Suprapubic skin (tissue), 4 donors: ENCODE data around the gene CDYL2.

ENCODE experiments used
- CTCF ChIP-seq, 2 donors: fragments of 200-600 bp in 1 of 2; fragments of 450-650 bp in 1 of 2; sonication (generic) in 1 of 2; IDR thresholded peaks; one replicate each; pipeline ENCODE4 v1.5.1; 2016 to 2019; ENCODE audit warnings: antibody characterized with exemption in 2 of 2, mild to moderate bottlenecking in 1 of 2, moderate library complexity in 1 of 2
- POLR2A ChIP-seq, 2 donors: fragments of 450-650 bp; IDR thresholded peaks; one replicate each; pipeline ENCODE4 v1.6.1; 2017; ENCODE audit warnings: antibody characterized with exemption in 2 of 2, mild to moderate bottlenecking in 2 of 2, moderate library complexity in 2 of 2
- POLR2AphosphoS5 ChIP-seq, 3 donors: sonication (generic); formaldehyde crosslinking; IDR thresholded peaks; one replicate each; pipeline ENCODE4 v1.6.1; 2017; ENCODE audit warnings: antibody characterized with exemption in 3 of 3

GRCh38 chr16:80735846-80736245, 68.6 kb downstream of the CDYL2 start:
- TF ChIP-seq CTCF (IDR thresholded peaks at IDR 0.05) (no peak), POLR2A (IDR thresholded peaks at IDR 0.05) (no peak), POLR2AphosphoS5 (IDR thresholded peaks at IDR 0.05) (no peak)
